Heart right ventricle (tissue), 16 donors: ENCODE results near the gene CFAP69. TPM values are rescaled to one million over a fixed set of nuclear protein-coding genes. Genes with fewer than 3 reads are reported as not detected.
"Not testable (repeated sequence)": the region's sequence is repeated elsewhere in the genome, so short reads cannot be mapped to it uniquely, and the experiment has no call there.

Experiments used
- ATAC-seq, 8 donors: fragments of 200-7000 bp; cut with Tn5 transposase; one replicate each; pipeline ENCODE4 v1.9.1; 2020; ENCODE audit warnings: mild to moderate bottlenecking in 8 of 8, moderate library complexity in 8 of 8, moderate number of reproducible peaks in 1 of 8
- DNase-seq, 2 donors: peaks; one replicate each; pipeline ENCODE4 v3.0.0-alpha.2; 2020
- H3K27ac ChIP-seq, 10 donors: fragments of 200-600 bp; sonication (generic) in 2 of 10; one replicate each; pipeline versions ENCODE4 v1.5.0 to v1.8.0; 2020 to 2022; ENCODE audit warnings: mild to moderate bottlenecking in 3 of 10
- H3K27me3 ChIP-seq, 7 donors: fragments of 200-600 bp; one replicate each; pipeline ENCODE4 v1.8.0; 2021 to 2022; ENCODE audit warnings: mild to moderate bottlenecking in 2 of 7
- H3K36me3 ChIP-seq, 9 donors: fragments of 200-600 bp; sonication (generic) in 1 of 9; one replicate each; pipeline versions ENCODE4 v1.5.0 to v1.8.0; 2020 to 2022; ENCODE audit warnings: mild to moderate bottlenecking in 2 of 9
- H3K4me1 ChIP-seq, 9 donors: fragments of 200-600 bp; sonication (generic) in 1 of 9; one replicate each; pipeline versions ENCODE4 v1.5.0 to v1.8.0; 2020 to 2022; ENCODE audit warnings: mild to moderate bottlenecking in 4 of 9
- H3K4me3 ChIP-seq, 10 donors: fragments of 200-600 bp; sonication (generic) in 2 of 10; one replicate each; pipeline versions ENCODE4 v1.5.0 to v1.8.0; 2020 to 2022; ENCODE audit warnings: mild to moderate bottlenecking in 7 of 10, moderate library complexity in 2 of 10
- H3K9me3 ChIP-seq, 11 donors: fragments of 200-600 bp in 10 of 11; sonication (generic) in 2 of 11; one replicate each; pipeline versions ENCODE4 v1.5.0 to v1.8.0; 2013 to 2022; ENCODE audit warnings: mild to moderate bottlenecking in 2 of 11, control low read depth in 1 of 11, moderate library complexity in 1 of 11
- CTCF ChIP-seq, 9 donors: fragments of 200-600 bp; sonication (generic) in 2 of 9; IDR thresholded peaks; one replicate each; pipeline versions ENCODE4 v1.5.0 to v1.8.0; 2021 to 2022; ENCODE audit warnings: antibody characterized with exemption in 9 of 9, mild to moderate bottlenecking in 5 of 9, moderate library complexity in 1 of 9
- WGBS, 2 donors: extraction: QIAGEN DNeasy Blood & Tissue Kit; methylation state at CpG; one replicate each; pipeline ENCODE4 v1.1.7; 2013; ENCODE audit warnings: inconsistent platforms in 1 of 2; 5-methylcytosine and 5-hydroxymethylcytosine counted together
- intact Hi-C, 10 donors: fragments of 100-400 bp; cut with DNase I; formaldehyde crosslinking; loops; one replicate each; pipeline versions ENCODE4 v1.11.1 to v1.14.2; 2022
- polyA plus RNA-seq, 2 donors: library from polyadenylated mRNA; stranded (reverse); fragments of 200-250 nt; gene quantifications; one replicate each; pipeline ENCODE4 v1.2.3, GENCODE V29; 2013
- total RNA-seq, 10 donors: library from RNA; stranded (reverse); fragmentation: NEBNext Ultra II Directional in 3 of 10; extraction: Animal tissue kit (Norgen Biotek cat#: 25700) in 3 of 10; gene quantifications; one replicate each; pipeline versions ENCODE4 v1.2.1 to v1.2.4, GENCODE V29; 2021 to 2023
- donor health status: Arrhythmogenic right ventricular cardiomyopathy.
- donor health status: ischemic (EF 13 %, LVEDD 7.1; RV severe dilation, severe dysfunction).
- donor health status: healthy with polysubstance abuse.
- donor health status: DM: no; HTN: yes; CAD: no.
- donor health status: DM: no; HTN: no; CAD: no.
- donor health status: ischemic (EF 25% LVEDD 6.9; RV normal size, moderate dysfunction).
- donor health status: ischemic (EF 25% LVEDD 5.7; RV mildly dilated, moderate dysfunction).
- donor health status: healthy.
- donor health status: DM: yes; HTN: yes; CAD: no.
- donor health status: Ischemic cardiomyopathy.
- donor health status: ischemic (EF 35%, LVEDD 5.7; RV mildly dilated, moderate dysfunction).
- donor health status: nonischemic (EF 11% LVEDD 7.7; RV severe dilation, severe dysfunction).
- donor health status: DM: yes; HTN: yes; CAD: no.
- donor health status: PGD.
- donor health status: ischemic (EF 29% LVEDD 5.4; RV normal size, mild dysfunction).
- donor health status: nonischemic (EF 23%, LVEDD 6.1; RV moderate dilation, normal function).

Gene CFAP69
- total and polyA plus RNA-seq, 12 donors, result 0.68 to 4.2 (median 2.8) TPM

- Histone ChIP-seq H3K4me3 (no peak overlapping the region), H3K4me1 (no peaks in the 10 kb centered on the region), H3K9me3 (peaks cover 0 to 6% (median 0%) of the 10 kb centered on the region in 11 donors), H3K27ac (no peak overlapping the region), H3K27me3 (peaks cover 0 to 11% (median 0%) of the 10 kb centered on the region in 7 donors), H3K36me3 (no peaks in the 10 kb centered on the region)
- 92 to 93% methylated on average over 47 to 48 of the region's 48 CpGs for WGBS, 2 donors
- intact Hi-C loops, result no loop called here
- TF ChIP-seq CTCF (IDR thresholded peaks at IDR 0.05), result no peak
- ATAC-seq (no peak), DNase-seq (no peak)
Observed at GRCh38 chr7:90334193-90334843, 89.3 kb downstream of the CFAP69 start.

- not testable (repeated sequence) for H3K4me3 ChIP-seq, ATAC-seq
- 87 to 97% methylated on average over 2 of the region's 2 CpGs for WGBS, 2 donors
Observed at GRCh38 chr7:90334926-90335325, 90.0 kb downstream of the CFAP69 start.

GRCh38 chr7:90337106-90337505, 92.1 kb downstream of the CFAP69 start:
- no peaks in the 10 kb centered on the region for H3K4me1 ChIP-seq
- intact Hi-C loops, result no loop called here
- peaks cover 0 to 7% (median 0%) of the 10 kb centered on the region in 7 donors for H3K27me3 ChIP-seq
- H3K36me3 ChIP-seq, result no peaks in the 10 kb centered on the region
- no peak overlapping the region for H3K4me3 ChIP-seq
- no peak for TF ChIP-seq CTCF (IDR thresholded peaks at IDR 0.05)
- ATAC-seq (no peak), DNase-seq (no peak)
- peaks cover 0 to 6% (median 0%) of the 10 kb centered on the region in 11 donors for H3K9me3 ChIP-seq
- no peak overlapping the region for H3K27ac ChIP-seq

More at GRCh38 chr7:90334926-90335325, 90.0 kb downstream of the CFAP69 start:
- intact Hi-C loops, H3K9me3 ChIP-seq, H3K36me3 ChIP-seq, H3K27ac ChIP-seq, DNase-seq, H3K4me1 ChIP-seq, H3K27me3 ChIP-seq: not testable (repeated sequence)

- Histone ChIP-seq H3K4me3 (peak overlapping the region in 1 of 10 donors; percentile 83), H3K27ac (no peak overlapping the region)
- intact Hi-C loops, result loop anchor here in 3 of 10 donors (5.0 kb wide), 2 partner anchors 57 to 193 kb away; partner anchors contain the start of genes CLDN12 (in 2 of the 3) and STEAP1 (in 1 of the 3)
Observed at GRCh38 chr7:90345016-90345415, 100.0 kb downstream of the CFAP69 start.

More at GRCh38 chr7:90345016-90345415, 100.0 kb downstream of the CFAP69 start:
- H3K9me3 ChIP-seq, result no peaks in the 10 kb centered on the region
- H3K4me1 ChIP-seq, result peaks cover 0 to 23% (median 13%) of the 10 kb centered on the region in 9 donors
- ATAC-seq (no peak), DNase-seq (no peak)
- H3K36me3 ChIP-seq, result no peaks in the 10 kb centered on the region
- H3K27me3 ChIP-seq, result no peaks in the 10 kb centered on the region
- no peak for TF ChIP-seq CTCF (IDR thresholded peaks at IDR 0.05)
